Measurements from ENCODE around the gene TNFSF12. TPM values are rescaled to one million over a fixed set of nuclear protein-coding genes. Genes with fewer than 3 reads are reported as not detected.
"Not testable (repeated sequence)": the region's sequence is repeated elsewhere in the genome, so short reads cannot be mapped to it uniquely, and the experiment has no call there.

The TNFSF12 gene
- polyA plus RNA-seq, 1 donor = 32.4 TPM

- DNase-seq = no peak
Observed at GRCh38 chr17:7588553-7589203, 39.8 kb downstream of the TNFSF12 start.

- peak; percentile 92 for DNase-seq
Observed at GRCh38 chr17:7589204-7589868, 40.5 kb downstream of the TNFSF12 start.

GRCh38 chr17:7589891-7590691, 41.2 kb downstream of the TNFSF12 start, which contains the start of gene SOX15:
TSS of gene SOX15 (minus strand) at chr17:7590094. CDS start at chr17:7589676, 418 bp downstream.
- DNase-seq = no peak

GRCh38 chr17:7590743-7591142, 41.9 kb downstream of the TNFSF12 start:
- no peak for DNase-seq

- no peak for DNase-seq
Observed at GRCh38 chr17:7591596-7591995, 42.7 kb downstream of the TNFSF12 start.

DNA sequence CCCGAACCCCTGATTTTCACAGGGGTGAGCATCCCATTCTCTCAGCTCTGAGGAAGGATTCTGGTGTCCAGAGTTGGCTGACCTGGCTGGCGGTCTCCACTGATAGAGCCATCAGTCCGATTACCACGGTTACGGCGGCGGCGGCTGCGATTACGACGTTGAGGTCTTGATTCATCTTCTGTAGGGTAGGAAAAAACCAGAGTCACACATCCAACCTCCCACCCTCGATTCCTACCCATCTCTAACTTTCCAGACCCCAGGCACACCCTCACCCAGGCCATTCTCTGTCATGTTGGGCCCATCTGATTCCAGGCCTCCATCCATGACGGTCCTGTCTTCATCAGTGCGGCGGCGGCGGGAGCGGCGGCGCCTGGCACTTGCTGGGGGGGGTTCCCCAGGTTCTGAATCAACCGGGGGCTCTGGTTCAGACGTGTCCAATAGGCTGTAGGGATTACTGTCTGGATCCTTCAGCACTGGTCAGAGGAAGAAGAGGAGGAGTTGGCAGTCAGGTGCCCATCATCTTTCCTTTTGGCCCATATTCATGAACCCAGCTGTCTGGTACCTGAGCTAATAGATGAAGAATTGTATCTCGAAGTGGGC, 43.7 kb downstream of the TNFSF12 start:
- no peak for DNase-seq

- no peak for DNase-seq
Observed at GRCh38 chr17:7593296-7593695, 44.4 kb downstream of the TNFSF12 start.

DNA sequence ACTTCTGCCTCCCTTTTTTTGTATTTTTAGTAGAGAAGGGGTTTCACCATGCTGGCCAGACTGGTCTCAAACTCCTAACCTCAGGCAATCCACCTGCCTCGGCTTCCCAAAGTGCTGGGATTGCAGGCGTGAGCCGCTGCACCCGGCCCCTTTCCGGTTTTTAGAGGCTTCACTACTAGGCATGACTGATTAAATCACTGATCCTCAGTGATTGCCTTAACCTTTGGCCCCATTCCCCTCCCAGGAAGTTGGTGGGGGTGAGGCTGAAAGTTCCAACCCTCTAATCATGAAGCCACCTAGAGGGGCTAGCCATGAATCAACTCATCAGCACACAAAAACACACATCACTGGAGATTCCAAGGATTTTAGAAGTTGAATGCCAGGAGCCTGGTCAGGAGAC, 48.7 kb downstream of the TNFSF12 start:
- DNase-seq = not testable (repeated sequence)

GRCh38 chr17:7606280-7606679, 57.4 kb downstream of the TNFSF12 start:
- DNase-seq = no peak

Other genes starting within 250 kb of the TNFSF12 start
- gene EIF5A, start 241.4 kb upstream of the TNFSF12 start, polyA plus RNA-seq (ENCODE audit: insufficient read length) = 295 TPM
- 68.4 TPM for gene GPS2, start 233.7 kb upstream of the TNFSF12 start, polyA plus RNA-seq (ENCODE audit: insufficient read length)
- 23.9 TPM for gene NEURL4, start 219.7 kb upstream of the TNFSF12 start, polyA plus RNA-seq (ENCODE audit: insufficient read length)
- gene ACAP1, start 212.5 kb upstream of the TNFSF12 start, polyA plus RNA-seq (ENCODE audit: insufficient read length) = 13.6 TPM
- gene KCTD11, start 196.9 kb upstream of the TNFSF12 start, polyA plus RNA-seq (ENCODE audit: insufficient read length) = 8.9 TPM
- gene TMEM95, start 193.9 kb upstream of the TNFSF12 start, polyA plus RNA-seq (ENCODE audit: insufficient read length) = not detected
- gene TNK1, start 168.0 kb upstream of the TNFSF12 start, polyA plus RNA-seq (ENCODE audit: insufficient read length) = 0.66 TPM
- 31.1 TPM for gene PLSCR3, start 154.5 kb upstream of the TNFSF12 start, polyA plus RNA-seq (ENCODE audit: insufficient read length)
- gene TMEM256, start 145.0 kb upstream of the TNFSF12 start, polyA plus RNA-seq (ENCODE audit: insufficient read length) = 52.9 TPM
- 31.4 TPM for gene NLGN2, start 141.2 kb upstream of the TNFSF12 start, polyA plus RNA-seq (ENCODE audit: insufficient read length)
- not detected for gene SPEM1, start 128.7 kb upstream of the TNFSF12 start, polyA plus RNA-seq (ENCODE audit: insufficient read length)
- not detected for gene SPEM2, start 123.4 kb upstream of the TNFSF12 start, polyA plus RNA-seq (ENCODE audit: insufficient read length)
- not detected for gene SPEM3, start 120.2 kb upstream of the TNFSF12 start, polyA plus RNA-seq (ENCODE audit: insufficient read length)
- gene TMEM102, start 113.6 kb upstream of the TNFSF12 start, polyA plus RNA-seq (ENCODE audit: insufficient read length) = 1.5 TPM
- 2.6 TPM for gene FGF11, start 109.5 kb upstream of the TNFSF12 start, polyA plus RNA-seq (ENCODE audit: insufficient read length)
- gene CHRNB1, start 104.0 kb upstream of the TNFSF12 start, polyA plus RNA-seq (ENCODE audit: insufficient read length) = 86.6 TPM
- gene ZBTB4, start 69.4 kb upstream of the TNFSF12 start, polyA plus RNA-seq (ENCODE audit: insufficient read length) = 27.5 TPM
- gene SLC35G6, start 67.6 kb upstream of the TNFSF12 start, polyA plus RNA-seq (ENCODE audit: insufficient read length) = 0.13 TPM
- gene POLR2A, start 64.7 kb upstream of the TNFSF12 start, polyA plus RNA-seq (ENCODE audit: insufficient read length) = 70.0 TPM
- gene TNFSF13, start 9.7 kb downstream of the TNFSF12 start, polyA plus RNA-seq (ENCODE audit: insufficient read length) = 4.0 TPM
- gene SENP3, start 12.9 kb downstream of the TNFSF12 start, polyA plus RNA-seq (ENCODE audit: insufficient read length) = 34.1 TPM
- gene CD68, start 30.6 kb downstream of the TNFSF12 start, polyA plus RNA-seq (ENCODE audit: insufficient read length) = 55.2 TPM
- 38.6 TPM for gene MPDU1, start 34.8 kb downstream of the TNFSF12 start, polyA plus RNA-seq (ENCODE audit: insufficient read length)
- 2.3 TPM for gene SOX15, start 41.0 kb downstream of the TNFSF12 start, polyA plus RNA-seq (ENCODE audit: insufficient read length)
- 38.3 TPM for gene FXR2, start 65.8 kb downstream of the TNFSF12 start, polyA plus RNA-seq (ENCODE audit: insufficient read length)
- 64.4 TPM for gene SAT2, start 78.8 kb downstream of the TNFSF12 start, polyA plus RNA-seq (ENCODE audit: insufficient read length)
- gene SHBG, start 81.1 kb downstream of the TNFSF12 start, polyA plus RNA-seq (ENCODE audit: insufficient read length) = 1.0 TPM
- gene ATP1B2, start 101.9 kb downstream of the TNFSF12 start, polyA plus RNA-seq (ENCODE audit: insufficient read length) = 33.8 TPM
- 44.1 TPM for gene TP53, start 138.4 kb downstream of the TNFSF12 start, polyA plus RNA-seq (ENCODE audit: insufficient read length)
- gene WRAP53, start 139.4 kb downstream of the TNFSF12 start, polyA plus RNA-seq (ENCODE audit: insufficient read length) = 8.0 TPM
- 5.4 TPM for gene EFNB3, start 156.1 kb downstream of the TNFSF12 start, polyA plus RNA-seq (ENCODE audit: insufficient read length)
- gene DNAH2, start 168.7 kb downstream of the TNFSF12 start, polyA plus RNA-seq (ENCODE audit: insufficient read length) = 6.8 TPM